ENCODE measurements around the gene KLHL36.

DNA sequence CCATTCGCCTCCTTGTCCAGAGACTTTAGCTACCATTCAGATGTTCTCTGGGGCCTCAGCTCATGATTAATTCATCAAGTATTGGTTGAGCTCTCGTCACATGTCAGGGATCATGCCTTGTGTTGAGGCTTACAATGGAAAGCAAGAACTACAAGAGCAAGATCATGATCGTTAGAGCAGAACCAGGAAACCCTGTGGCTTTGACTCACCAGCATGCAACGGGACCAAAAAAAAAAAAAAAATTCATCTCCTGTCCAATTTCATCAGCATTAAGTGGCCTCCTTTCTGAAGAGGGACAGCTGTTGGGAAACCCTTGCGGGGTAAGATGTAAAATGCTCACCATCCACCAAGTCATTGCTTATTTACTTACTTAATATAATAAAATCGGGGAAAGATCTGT, 39.4 kb downstream of the KLHL36 start:
- no peak for TF ChIP-seq CTCF (IDR thresholded peaks at IDR 0.05)
- no peak for TF ChIP-seq POLR2A (IDR thresholded peaks at IDR 0.05)

Measured in lower leg skin (tissue), 3 donors.